VCaP (cell line): ENCODE results near the gene IFNA1.
"Not testable (repeated sequence)": the region's sequence is repeated elsewhere in the genome, so short reads cannot be mapped to it uniquely, and the experiment has no call there.

Experiments
- H3K27ac ChIP-seq: fragments of 450-650 bp; 2 replicates; pipeline ENCODE4 v1.5.1; 2017
- CTCF ChIP-seq: fragments of 450-650 bp; conservative IDR thresholded peaks from 2 replicates; pipeline ENCODE4 v1.5.1; 2017; ENCODE audit warnings: mild to moderate bottlenecking, moderate library complexity

Gene IFNA1

GRCh38 chr9:21428235-21428634 lies 12.0 kb upstream of the IFNA1 start:
- H3K27ac ChIP-seq: no peak overlapping the region
- no peak for TF ChIP-seq CTCF

GRCh38 chr9:21429191-21429590 lies 11.0 kb upstream of the IFNA1 start:
- no peak for TF ChIP-seq CTCF
- H3K27ac ChIP-seq: no peak overlapping the region

GRCh38 chr9:21432672-21433425 lies 7.4 kb upstream of the IFNA1 start:
- TF ChIP-seq CTCF: no peak
- H3K27ac ChIP-seq: no peak overlapping the region

- no peak overlapping the region for H3K27ac ChIP-seq
- TF ChIP-seq CTCF: peak; percentile 85
These were observed 5.8 kb upstream of the IFNA1 start for GRCh38 chr9:21434202-21435014.

GRCh38 chr9:21435015-21435383 lies 5.2 kb upstream of the IFNA1 start:
- H3K27ac ChIP-seq: not testable (repeated sequence)

GRCh38 chr9:21443849-21444625 lies 3.8 kb downstream of the IFNA1 start:
- no peak for TF ChIP-seq CTCF
- H3K27ac ChIP-seq: no peak overlapping the region

GRCh38 chr9:21449312-21449711 lies 9.1 kb downstream of the IFNA1 start:
- H3K27ac ChIP-seq: not testable (repeated sequence)

GRCh38 chr9:21450733-21451394 lies 10.6 kb downstream of the IFNA1 start:
- no peak overlapping the region for H3K27ac ChIP-seq
- no peak for TF ChIP-seq CTCF
